Fibroblast of lung (primary cell): Measurements from ENCODE around the gene ACD. TPM values are rescaled to one million over a fixed set of nuclear protein-coding genes. Genes with fewer than 3 reads are reported as not detected.

Experiments
- DNase-seq, 2 donors: peaks; one replicate each; pipeline versions ENCODE4 v3.0.0 to v3.0.0-alpha.2; 2010; ENCODE audit warnings: low read depth in 2 of 2
- H2AFZ ChIP-seq: 2 replicates; pipeline ENCODE4 v1.5.1; 2012; ENCODE audit warnings: low read length, control low read depth, inconsistent platforms
- H3K27ac ChIP-seq: 2 replicates; pipeline ENCODE4 v1.5.1; 2011; ENCODE audit warnings: low read length, control low read depth; ENCODE audit not compliant: insufficient read depth
- H3K27me3 ChIP-seq: 2 replicates; pipeline ENCODE4 v1.5.1; 2011; ENCODE audit warnings: mild to moderate bottlenecking, low read length; ENCODE audit not compliant: control insufficient read depth, insufficient read depth
- H3K36me3 ChIP-seq: 2 replicates; pipeline ENCODE4 v1.5.1; 2011; ENCODE audit warnings: low read length; ENCODE audit not compliant: control insufficient read depth, insufficient read depth
- H3K4me1 ChIP-seq: 2 replicates; pipeline ENCODE4 v1.5.1; 2011; ENCODE audit warnings: low read length; ENCODE audit not compliant: control insufficient read depth, insufficient read depth; ENCODE audit errors: extremely low read depth
- H3K4me2 ChIP-seq: 2 replicates; pipeline ENCODE4 v1.5.1; 2011; ENCODE audit warnings: low read length, control low read depth; ENCODE audit not compliant: insufficient read depth; ENCODE audit errors: extremely low read depth
- H3K4me3 ChIP-seq, 4 experiments: fragments of 200-600 bp in 1 of 4; sonication (generic) in 1 of 4; replicated peaks in 1 of 4; 2 replicates each; pipeline ENCODE4 v1.5.1; 2011 to 2016; ENCODE audit warnings: low read length in 4 of 4, low read depth in 3 of 4, mild to moderate bottlenecking in 3 of 4, control low read depth in 2 of 4, inconsistent platforms in 1 of 4, mixed read lengths in 1 of 4; ENCODE audit not compliant: insufficient read depth in 1 of 4; ENCODE audit errors: control extremely low read depth in 1 of 4
- H3K79me2 ChIP-seq: 2 replicates; pipeline ENCODE4 v1.5.1; 2012; ENCODE audit warnings: mild to moderate bottlenecking, low read length, inconsistent platforms; ENCODE audit not compliant: control insufficient read depth, insufficient read depth
- H3K9ac ChIP-seq: 2 replicates; pipeline ENCODE4 v1.5.1; 2011; ENCODE audit warnings: mild to moderate bottlenecking, low read length, control low read depth; ENCODE audit not compliant: insufficient read depth
- H3K9me3 ChIP-seq: 2 replicates; pipeline ENCODE4 v1.5.1; 2012; ENCODE audit warnings: low read depth, low read length; ENCODE audit not compliant: control insufficient read depth, insufficient read depth
- H4K20me1 ChIP-seq: 2 replicates; pipeline ENCODE4 v1.5.1; 2011; ENCODE audit warnings: low read length; ENCODE audit not compliant: control insufficient read depth, insufficient read depth; ENCODE audit errors: extremely low read depth
- EZH2 ChIP-seq: IDR thresholded peaks from 2 replicates; pipeline ENCODE4 v1.5.1; 2012; ENCODE audit warnings: low read length, control low read depth, mild to moderate bottlenecking; ENCODE audit errors: missing control alignments
- polyA plus RNA-seq, 2 donors: library from polyadenylated mRNA; depleted of rRNA in 1 of 2; stranded (reverse) in 1 of 2; unstranded in 1 of 2; fragments of >200 nt; gene quantifications; 2 replicates each; pipeline ENCODE4 v1.2.1, GENCODE V29; 2011 to 2012; ENCODE audit warnings: missing spikeins in 1 of 2
- total RNA-seq: library from RNA; depleted of rRNA; stranded (reverse); fragments of >200 nt; gene quantifications from 2 replicates; pipeline ENCODE4 v1.2.1, GENCODE V29; 2014
- TF ChIP-seq, protein P1 (sequence below), 2 donors: IDR thresholded peaks in 1 of 2; conservative IDR thresholded peaks in 1 of 2; 1 replicate in 1 of 2; 2 replicates in 1 of 2; pipeline ENCODE4 v1.5.1; 2011 to 2012; ENCODE audit warnings: low read length in 2 of 2, control low read depth in 1 of 2, inconsistent platforms in 1 of 2, low read depth in 1 of 2, mild to moderate bottlenecking in 1 of 2

The ACD gene
- total and polyA plus RNA-seq, 2 donors (not counting 1 experiment from before 2014, with no cell fraction given), result 7.9 to 9.2 TPM

DNA sequence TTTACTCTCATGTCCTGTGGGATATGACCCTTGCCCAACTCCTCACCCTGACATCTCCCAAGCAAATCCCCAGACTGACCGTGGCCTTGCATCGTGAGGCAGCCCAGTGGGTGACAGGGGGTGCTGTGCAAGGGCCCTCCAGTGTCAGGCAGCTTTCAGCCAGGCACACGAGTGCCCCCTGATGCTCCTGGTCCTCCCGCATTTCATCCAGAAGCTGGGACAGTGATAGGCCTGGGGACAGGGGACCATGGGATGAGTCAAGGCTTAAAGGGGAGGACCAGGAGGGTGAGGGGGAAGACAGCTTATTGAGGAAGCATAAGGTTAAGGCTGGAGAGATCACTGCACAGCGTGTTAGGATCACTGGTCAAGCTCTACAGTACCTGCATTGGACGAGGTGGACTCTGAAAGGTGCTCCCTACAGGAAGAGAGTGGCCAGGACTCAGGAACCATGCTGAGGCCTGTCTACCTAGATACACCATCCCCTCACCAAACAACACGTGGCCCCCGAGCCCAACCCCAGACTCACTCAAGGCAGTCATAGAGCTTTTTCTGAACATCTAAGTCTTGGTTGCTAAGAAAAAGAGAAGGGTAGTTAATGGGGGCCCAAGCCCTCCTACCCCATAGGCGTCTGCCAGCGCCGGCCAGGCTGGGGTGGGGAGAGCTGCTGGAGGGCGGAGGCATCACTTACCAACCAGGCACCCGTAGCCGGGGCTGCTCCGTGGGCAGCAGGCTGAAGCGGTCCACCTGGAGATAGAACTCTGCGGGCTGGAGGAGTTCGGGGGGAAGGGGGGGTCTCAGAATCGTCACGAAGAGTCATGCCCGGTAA is 998 bp downstream of the ACD start:
- Histone ChIP-seq H3K4me1 (peaks cover 6% of the 10 kb centered on the region), H4K20me1 (peaks cover 2% of the 10 kb centered on the region), H3K27ac (peak overlapping the region; percentile 100), H3K9me3 (no peaks in the 10 kb centered on the region), H3K9ac (peak overlapping the region; percentile 88), H3K4me2 (peak overlapping the region; percentile 100), H2AFZ (peak overlapping the region; percentile 92), H3K4me3 (peak overlapping the region; percentile 88 to 97 (median 93)), H3K36me3 (peaks cover 6% of the 10 kb centered on the region), H3K79me2 (no peaks in the 10 kb centered on the region), H3K27me3 (no peaks in the 10 kb centered on the region)
- no peak for DNase-seq
- TF ChIP-seq EZH2, result no peak
- TF ChIP-seq, protein P1, sequence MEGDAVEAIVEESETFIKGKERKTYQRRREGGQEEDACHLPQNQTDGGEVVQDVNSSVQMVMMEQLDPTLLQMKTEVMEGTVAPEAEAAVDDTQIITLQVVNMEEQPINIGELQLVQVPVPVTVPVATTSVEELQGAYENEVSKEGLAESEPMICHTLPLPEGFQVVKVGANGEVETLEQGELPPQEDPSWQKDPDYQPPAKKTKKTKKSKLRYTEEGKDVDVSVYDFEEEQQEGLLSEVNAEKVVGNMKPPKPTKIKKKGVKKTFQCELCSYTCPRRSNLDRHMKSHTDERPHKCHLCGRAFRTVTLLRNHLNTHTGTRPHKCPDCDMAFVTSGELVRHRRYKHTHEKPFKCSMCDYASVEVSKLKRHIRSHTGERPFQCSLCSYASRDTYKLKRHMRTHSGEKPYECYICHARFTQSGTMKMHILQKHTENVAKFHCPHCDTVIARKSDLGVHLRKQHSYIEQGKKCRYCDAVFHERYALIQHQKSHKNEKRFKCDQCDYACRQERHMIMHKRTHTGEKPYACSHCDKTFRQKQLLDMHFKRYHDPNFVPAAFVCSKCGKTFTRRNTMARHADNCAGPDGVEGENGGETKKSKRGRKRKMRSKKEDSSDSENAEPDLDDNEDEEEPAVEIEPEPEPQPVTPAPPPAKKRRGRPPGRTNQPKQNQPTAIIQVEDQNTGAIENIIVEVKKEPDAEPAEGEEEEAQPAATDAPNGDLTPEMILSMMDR (conservative IDR thresholded peaks at IDR 0.05 in 1 of 2, IDR thresholded peaks at IDR 0.05 in 1 of 2; ENCODE audit: low read depth in 1 of 2, low read length in 2 of 2), result no peak

DNA sequence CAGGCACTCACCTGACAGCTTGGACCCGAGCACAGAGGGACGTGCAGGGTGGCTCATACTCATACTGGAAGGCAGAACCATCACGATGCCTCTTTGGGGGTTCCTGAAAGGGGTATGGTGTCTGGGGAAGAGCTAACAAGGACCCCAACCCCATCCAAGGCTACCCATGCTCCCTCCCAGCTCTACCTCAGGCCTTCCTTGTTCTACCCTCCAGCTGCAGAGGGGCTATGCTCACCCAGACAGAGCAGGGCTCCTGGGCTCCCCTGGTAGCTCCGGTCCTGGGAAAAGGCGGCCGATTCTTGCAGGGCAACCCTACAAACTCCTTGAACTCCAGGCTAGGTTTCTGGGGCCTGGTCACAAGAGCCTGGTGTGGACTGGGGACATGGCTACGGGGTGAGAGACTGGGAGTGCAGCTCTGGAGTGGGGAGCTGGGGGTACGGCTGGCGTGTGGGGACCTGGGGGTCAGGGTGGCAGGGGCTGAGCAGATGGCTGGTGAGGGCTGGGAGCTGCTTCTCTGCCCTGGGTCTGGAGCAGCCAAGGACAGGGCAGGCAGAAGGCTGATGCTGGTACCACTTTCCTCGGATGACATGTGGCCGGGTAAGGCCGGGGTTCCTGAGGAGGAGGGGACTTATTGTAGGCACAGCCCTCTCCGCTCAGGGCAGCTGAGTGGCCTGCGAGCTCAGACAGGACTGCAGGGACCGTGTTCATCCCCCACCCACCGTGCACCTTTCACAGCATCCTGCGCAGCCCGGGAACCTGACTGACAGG is 2.1 kb downstream of the ACD start:
- Histone ChIP-seq H3K9ac (no peak overlapping the region), H3K36me3 (peaks cover 6% of the 10 kb centered on the region), H3K4me2 (no peak overlapping the region), H3K4me1 (peaks cover 8% of the 10 kb centered on the region), H3K27me3 (peaks cover 7% of the 10 kb centered on the region), H3K79me2 (no peaks in the 10 kb centered on the region), H3K27ac (no peak overlapping the region), H2AFZ (no peak overlapping the region), H3K9me3 (no peaks in the 10 kb centered on the region), H3K4me3 (no peak overlapping the region), H4K20me1 (peaks cover 2% of the 10 kb centered on the region)
- DNase-seq, result no peak
- TF ChIP-seq, protein P1 (conservative IDR thresholded peaks at IDR 0.05 in 1 of 2, IDR thresholded peaks at IDR 0.05 in 1 of 2; ENCODE audit: low read depth in 1 of 2, low read length in 2 of 2), result no peak
- TF ChIP-seq EZH2, result no peak

DNA sequence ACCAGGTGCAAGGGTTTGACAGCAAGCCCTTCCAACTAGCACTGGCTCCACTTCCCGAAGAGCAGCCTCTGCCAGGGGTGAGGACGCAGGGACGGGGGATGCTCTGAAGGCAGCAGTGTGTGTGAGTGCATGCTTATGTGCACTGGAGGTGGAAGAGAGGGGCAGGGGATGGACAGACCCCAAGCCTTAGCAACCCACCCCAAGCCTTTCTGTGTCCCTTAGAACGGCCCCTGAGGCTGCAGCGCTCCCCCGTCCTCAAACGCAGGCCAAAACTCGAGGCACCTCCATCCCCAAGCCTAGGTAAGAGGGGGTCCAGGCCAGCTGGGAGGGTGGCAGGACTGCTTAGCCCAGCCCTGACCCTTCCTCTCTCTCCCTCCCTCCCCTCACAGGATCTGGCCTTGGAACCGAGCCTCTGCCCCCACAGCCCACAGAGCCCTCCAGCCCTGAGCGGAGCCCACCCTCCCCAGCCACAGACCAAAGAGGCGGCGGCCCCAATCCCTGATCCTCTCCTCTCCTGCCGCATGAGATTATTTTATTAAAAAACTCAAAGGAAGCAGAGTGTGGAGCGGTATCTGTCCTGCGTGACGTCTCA is 2.9 kb downstream of the ACD start:
- Histone ChIP-seq H3K9ac (no peak overlapping the region), H3K4me3 (no peak overlapping the region), H2AFZ (no peak overlapping the region), H3K9me3 (no peaks in the 10 kb centered on the region), H3K4me2 (no peak overlapping the region), H3K4me1 (peaks cover 8% of the 10 kb centered on the region), H4K20me1 (peaks cover 2% of the 10 kb centered on the region), H3K27ac (no peak overlapping the region), H3K27me3 (peaks cover 12% of the 10 kb centered on the region), H3K36me3 (peaks cover 6% of the 10 kb centered on the region), H3K79me2 (no peaks in the 10 kb centered on the region)
- no peak for DNase-seq
- TF ChIP-seq, protein P1 (conservative IDR thresholded peaks at IDR 0.05 in 1 of 2, IDR thresholded peaks at IDR 0.05 in 1 of 2; ENCODE audit: low read depth in 1 of 2, low read length in 2 of 2), result no peak
- no peak for TF ChIP-seq EZH2
